NCI-H345 treated with DMSO at 0.1 percent for 48 hours (cell line): ENCODE results near the gene RILPL2.
A peak's percentile ranks its signal among the peaks of the same experiment; 100 is the strongest.
"Not testable (repeated sequence)": the region's sequence is repeated elsewhere in the genome, so short reads cannot be mapped to it uniquely, and the experiment has no call there.

Source experiments
- DNase-seq: peaks from one replicate; lab custom pipeline; 2025; ENCODE audit not compliant: unreplicated experiment; lab: John Stamatoyannopoulos, UW

Gene RILPL2

GRCh38 chr12:123436017-123436964, at the start of gene RILPL2:
TSS of gene RILPL2 (minus strand) at chr12:123436684. CDS start at chr12:123436420, 264 bp downstream.
- DNase-seq, result peak; percentile 3

GRCh38 chr12:123485756-123486155, 49.3 kb upstream of the RILPL2 start:
- no peak for DNase-seq

GRCh38 chr12:123483602-123484248, 47.2 kb upstream of the RILPL2 start:
- DNase-seq, result no peak

- DNase-seq, result no peak
Observed at GRCh38 chr12:123482876-123483275, 46.4 kb upstream of the RILPL2 start.

- not testable (repeated sequence) for DNase-seq
Observed at GRCh38 chr12:123481251-123481650, 44.8 kb upstream of the RILPL2 start.

GRCh38 chr12:123479442-123480180, 43.1 kb upstream of the RILPL2 start:
- no peak for DNase-seq

GRCh38 chr12:123478762-123479161, 42.3 kb upstream of the RILPL2 start:
- DNase-seq, result no peak

- DNase-seq, result no peak
Observed at GRCh38 chr12:123478069-123478468, 41.6 kb upstream of the RILPL2 start.

- DNase-seq, result no peak
Observed at GRCh38 chr12:123475246-123475703, 38.8 kb upstream of the RILPL2 start.

GRCh38 chr12:123474485-123475245, 38.2 kb upstream of the RILPL2 start:
- no peak for DNase-seq

GRCh38 chr12:123472438-123472849, 36.0 kb upstream of the RILPL2 start:
- DNase-seq, result no peak

GRCh38 chr12:123471374-123472068, 35.0 kb upstream of the RILPL2 start:
- no peak for DNase-seq

GRCh38 chr12:123469978-123470377, 33.5 kb upstream of the RILPL2 start:
- no peak for DNase-seq

- DNase-seq, result no peak
Observed at GRCh38 chr12:123468786-123469185, 32.3 kb upstream of the RILPL2 start.

- DNase-seq, result no peak
Observed at GRCh38 chr12:123465084-123465483, 28.6 kb upstream of the RILPL2 start.

- not testable (repeated sequence) for DNase-seq
Observed at GRCh38 chr12:123463174-123463573, 26.7 kb upstream of the RILPL2 start.

GRCh38 chr12:123457980-123458779, 21.7 kb upstream of the RILPL2 start, which contains the start of gene SNRNP35:
TSS of gene SNRNP35 (plus strand) at chr12:123458139. CDS start at chr12:123465541, 7,402 bp downstream.
- peak; percentile 48 for DNase-seq

GRCh38 chr12:123453165-123453564, 16.7 kb upstream of the RILPL2 start:
- no peak for DNase-seq

GRCh38 chr12:123452276-123452550, 15.7 kb upstream of the RILPL2 start:
- DNase-seq, result not testable (repeated sequence)
